BJ (cell line): ENCODE results near the gene SLC38A7. TPM values are rescaled to one million over a fixed set of nuclear protein-coding genes. Genes with fewer than 3 reads are reported as not detected.
A peak's percentile ranks its signal among the peaks of the same experiment; 100 is the strongest.

Experiments used
- CTCF ChIA-PET: fragments of 350-600 bp; formaldehyde crosslinking; extraction: SDS; loops from one replicate; lab custom pipeline; 2021; ENCODE audit warnings: antibody characterized with exemption, inconsistent platforms; lab: Yijun Ruan, JAX
- POLR2A ChIA-PET: fragments of 300-600 bp; sonication (Branson Sonifier 250); formaldehyde crosslinking; extraction: SDS; loops from one replicate; lab custom pipeline; 2021; ENCODE audit warnings: antibody characterized with exemption; lab: Charles Lee
- DNase-seq: peaks from one replicate; pipeline ENCODE4 v3.0.0-alpha.2; 2011; ENCODE audit warnings: low read depth
- H3K27me3 ChIP-seq: 2 replicates; pipeline ENCODE4 v1.6.0; 2011; ENCODE audit warnings: low read length; ENCODE audit not compliant: control insufficient read depth, insufficient read depth
- H3K36me3 ChIP-seq: 2 replicates; pipeline ENCODE4 v1.5.1; 2011; ENCODE audit warnings: low read length; ENCODE audit not compliant: control insufficient read depth, insufficient read depth
- H3K4me3 ChIP-seq: 2 replicates; pipeline ENCODE4 v1.5.1; 2011; ENCODE audit warnings: low read depth, mild to moderate bottlenecking, control low read depth, low read length
- CTCF ChIP-seq: IDR thresholded peaks from 2 replicates; pipeline ENCODE4 v1.5.1; 2011; ENCODE audit warnings: low read depth, mild to moderate bottlenecking, control low read depth, inconsistent platforms, low read length, moderate library complexity; ENCODE audit not compliant: insufficient read depth
- polyA minus RNA-seq: library from RNA; depleted of rRNA, polyadenylated mRNA; stranded (reverse); fragments of >200 nt; gene quantifications from 2 replicates; pipeline ENCODE4 v1.2.3, GENCODE V29; 2011; rRNA and poly(A)+ RNA removed
- polyA plus RNA-seq: library from polyadenylated mRNA; depleted of rRNA; stranded (reverse); fragments of >200 nt; gene quantifications from 2 replicates; pipeline ENCODE4 v1.2.3, GENCODE V29; 2011; rRNA removed

The SLC38A7 gene
- polyA plus RNA-seq = 16.6 and 24.1 TPM in 2 replicates
- 27.1 and 36.2 TPM in 2 replicates for polyA minus RNA-seq

GRCh38 chr16:58684354-58685083, at the start of gene SLC38A7:
TSS of gene SLC38A7 (minus strand) at chr16:58684770. CDS start at chr16:58680126, 4,644 bp downstream.
- Histone ChIP-seq H3K27me3 (no peaks in the 10 kb centered on the region), H3K36me3 (peaks cover 4% of the 10 kb centered on the region), H3K4me3 (peak within 1 kb of the TSS; percentile 92)
- TF ChIP-seq CTCF = no peak
- CTCF ChIA-PET = interaction anchor here (0.6 to 1.8 kb wide), 6 partner anchors 15 to 348 kb away, joined by 3 to 7 read pairs (median 4); no protein-coding TSS in a partner anchor
- POLR2A ChIA-PET = interaction anchor here (0.6 kb wide), 1 partner anchor 901 kb away, joined by 3 read pairs; no protein-coding TSS in a partner anchor
- peak; percentile 31 for DNase-seq

- no peaks in the 10 kb centered on the region for H3K36me3 ChIP-seq
- POLR2A ChIA-PET = no interaction called here
- no peaks in the 10 kb centered on the region for H3K27me3 ChIP-seq
- peak; percentile 93 for TF ChIP-seq CTCF
- H3K4me3 ChIP-seq = peak within 1 kb of the TSS; percentile 95
- CTCF ChIA-PET = interaction anchor here (0.6 to 1.4 kb wide), 6 partner anchors 8 to 38 kb away, joined by 3 to 5 read pairs (median 3); no protein-coding TSS in a partner anchor
- peak; percentile 40 for DNase-seq
These were observed 49.3 kb upstream of the SLC38A7 start, which contains the start of gene GOT2 for GRCh38 chr16:58733671-58734458. TSS of gene GOT2 (minus strand) at chr16:58734316. CDS start at chr16:58734228, 88 bp downstream.

GRCh38 chr16:58733248-58733670, 48.7 kb upstream of the SLC38A7 start:
- ChIA-PET POLR2A (no interaction called here), CTCF (interaction anchor here (0.6 to 1.4 kb wide), 6 partner anchors 8 to 1118 kb away, joined by 3 to 5 read pairs (median 3); no protein-coding TSS in a partner anchor)
- Histone ChIP-seq H3K27me3 (no peaks in the 10 kb centered on the region), H3K36me3 (no peaks in the 10 kb centered on the region), H3K4me3 (peak overlapping the region; percentile 95)
- no peak for DNase-seq
- TF ChIP-seq CTCF = no peak

- peak overlapping the region; percentile 95 for H3K4me3 ChIP-seq
- TF ChIP-seq CTCF = no peak
- ChIA-PET CTCF (interaction anchor here (0.6 kb wide), 1 partner anchor 1119 kb away, joined by 3 read pairs; no protein-coding TSS in a partner anchor), POLR2A (no interaction called here)
- DNase-seq = no peak
- H3K36me3 ChIP-seq = no peaks in the 10 kb centered on the region
- H3K27me3 ChIP-seq = no peaks in the 10 kb centered on the region
These were observed 48.1 kb upstream of the SLC38A7 start for GRCh38 chr16:58732545-58733247.
